GM19025 (cell line): ENCODE data around the gene STMN1.
"Not testable (repeated sequence)": the region's sequence is repeated elsewhere in the genome, so short reads cannot be mapped to it uniquely, and the experiment has no call there.

Source experiments
- ATAC-seq: cut with Tn5 transposase; IDR thresholded peaks from one replicate; pipeline ENCODE4 v1.9.1; 2021; ENCODE audit warnings: mild to moderate bottlenecking, low read depth, moderate library complexity; ENCODE audit not compliant: unreplicated experiment

STMN1 gene

DNA sequence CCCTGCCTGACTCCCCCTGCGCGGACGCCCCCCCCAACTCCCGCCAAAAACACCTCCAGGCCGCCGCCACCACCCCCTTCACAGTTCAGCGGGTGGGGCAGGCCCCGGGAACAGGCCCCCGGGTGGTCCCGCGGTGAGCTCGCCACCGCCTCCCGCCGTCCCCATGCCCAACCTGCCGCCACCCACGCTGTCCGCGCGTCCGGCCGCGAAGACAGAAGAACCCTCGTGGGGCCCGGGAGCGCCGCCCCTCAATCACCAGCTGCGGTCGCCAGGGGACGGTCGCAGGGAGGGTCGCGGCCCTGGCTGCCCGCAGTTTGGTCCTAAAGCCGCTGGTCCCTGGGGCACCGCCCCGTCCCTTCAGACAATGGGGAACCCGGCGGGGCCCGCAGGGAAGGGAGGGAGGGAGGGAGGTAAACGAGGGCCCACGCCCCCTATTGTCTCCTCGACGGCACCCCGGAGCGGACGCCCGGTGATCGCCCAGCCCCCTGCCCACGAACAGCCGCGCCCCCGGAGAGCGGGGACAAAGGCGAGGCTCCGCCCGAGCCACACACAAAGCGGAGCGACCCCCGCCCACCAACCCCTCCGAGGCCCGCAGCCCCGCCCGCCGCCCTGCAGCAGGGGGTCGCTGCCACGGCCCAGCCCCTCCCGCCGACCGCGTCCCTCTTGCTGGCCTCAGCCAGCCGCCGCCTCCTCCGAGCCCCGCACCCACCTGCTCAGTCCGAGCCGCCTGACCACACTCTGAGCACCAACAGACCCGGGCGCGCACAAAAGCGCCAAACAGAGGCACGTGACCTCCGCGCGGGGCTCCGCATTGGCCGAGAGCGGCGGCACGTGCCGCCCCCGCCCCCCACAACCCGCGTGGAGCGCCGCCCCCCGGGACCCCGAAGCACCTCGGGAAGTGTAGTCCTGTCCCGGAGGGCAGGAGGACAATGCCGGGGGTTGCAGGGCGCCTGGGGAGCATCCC is at the start of gene STMN1:
TSS of gene STMN1 (minus strand) at position 740 of the 964 bp plus-strand sequence. CDS start 1,743 bp downstream, outside the sequence.
- peak; percentile 56 for ATAC-seq

DNA sequence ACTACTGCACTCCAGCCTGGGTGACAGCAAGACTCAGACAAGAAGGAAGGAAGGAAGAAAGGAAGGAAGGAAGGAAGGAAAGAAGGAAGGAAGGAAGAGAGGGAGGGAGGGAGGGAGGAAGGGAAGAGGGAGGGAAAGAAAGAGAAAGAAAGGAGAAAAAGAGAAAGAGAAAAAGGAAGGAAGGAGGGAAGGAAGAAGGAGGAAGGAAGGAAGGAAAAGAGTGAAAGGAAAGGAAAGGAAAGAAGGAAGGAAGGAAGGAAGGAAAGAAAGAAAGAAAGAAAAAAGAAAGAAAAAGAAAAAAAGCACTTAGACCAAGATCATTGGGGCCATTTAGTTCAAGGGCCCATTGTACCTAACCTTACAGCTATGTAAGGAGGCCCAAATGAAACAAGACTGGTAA is 49.3 kb upstream of the STMN1 start:
- ATAC-seq = no peak

DNA sequence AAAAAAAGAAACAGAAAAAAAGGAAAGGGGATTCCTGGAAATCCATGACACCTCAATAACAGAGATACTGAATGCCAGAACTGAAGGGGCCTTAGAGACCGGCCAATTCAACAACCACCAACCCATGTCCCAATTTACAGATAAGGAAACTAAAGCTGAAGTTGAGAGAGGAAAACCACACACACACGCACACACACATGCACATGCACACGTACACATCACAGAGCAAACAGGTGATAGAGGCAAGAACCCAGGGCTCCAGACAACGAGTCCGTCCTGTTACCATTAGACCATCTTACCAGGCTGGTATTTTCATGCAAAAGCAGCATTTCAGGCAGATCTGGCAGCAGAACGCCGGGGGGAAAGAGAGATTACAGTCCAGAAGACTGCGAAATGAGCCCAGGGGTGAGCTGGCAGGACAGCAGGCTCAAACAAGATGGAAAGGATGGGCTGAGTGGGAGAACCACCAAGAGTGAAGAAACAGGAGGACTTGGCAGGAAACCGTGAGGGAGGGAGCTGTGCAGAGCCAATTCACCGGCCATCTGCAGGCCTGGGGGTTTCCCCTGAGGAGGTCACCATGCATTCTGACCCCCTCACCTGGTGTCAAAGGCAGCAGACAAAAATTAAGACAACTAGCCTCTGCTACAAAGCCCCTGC is 48.2 kb upstream of the STMN1 start:
- ATAC-seq = no peak

DNA sequence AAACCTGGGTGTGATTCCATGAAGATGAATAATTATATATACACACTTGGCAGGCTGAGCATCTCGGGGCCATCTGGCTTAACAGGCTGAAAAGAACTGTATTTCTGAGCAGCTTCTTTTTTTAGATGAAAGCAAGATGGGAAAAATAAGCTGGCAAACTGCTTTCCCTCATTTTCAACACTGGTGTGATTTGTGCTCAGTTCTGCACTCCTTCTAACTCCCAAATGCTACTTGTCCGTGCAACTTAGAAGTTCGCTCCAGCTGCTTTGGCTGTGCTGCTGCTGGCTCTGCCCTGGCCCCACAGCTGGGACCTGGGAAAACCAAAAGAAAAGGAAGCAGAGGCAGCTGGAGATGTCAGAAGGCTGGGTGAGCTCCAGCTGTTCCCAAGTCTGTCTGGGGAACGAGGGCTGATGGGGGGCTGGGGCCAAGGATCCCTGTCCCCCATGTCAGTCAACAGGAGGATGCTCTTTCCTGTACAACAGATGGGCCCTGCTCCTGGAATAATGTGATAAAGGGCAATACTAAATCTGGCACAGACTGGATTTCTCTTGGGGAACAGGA is 46.7 kb upstream of the STMN1 start:
- ATAC-seq = no peak

DNA sequence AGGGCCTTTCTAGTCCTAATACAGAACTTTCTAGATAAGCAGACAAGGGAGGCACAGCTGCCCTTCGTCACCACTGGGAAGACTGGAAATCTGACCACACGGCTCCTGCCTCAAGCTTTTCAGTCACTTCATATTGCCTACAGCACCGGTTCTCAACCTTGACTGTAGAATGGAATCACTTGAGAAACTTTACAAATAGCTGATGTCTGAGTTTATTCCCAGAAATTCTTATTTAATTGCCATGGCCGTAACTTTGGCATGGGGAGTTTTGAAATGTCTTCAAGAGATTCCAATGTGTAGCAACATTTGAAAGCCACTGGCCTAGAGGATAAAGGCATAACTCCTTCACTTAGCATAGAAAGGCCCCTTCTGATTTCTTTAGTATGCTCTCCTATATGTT is 42.4 kb upstream of the STMN1 start:
- no peak for ATAC-seq

DNA sequence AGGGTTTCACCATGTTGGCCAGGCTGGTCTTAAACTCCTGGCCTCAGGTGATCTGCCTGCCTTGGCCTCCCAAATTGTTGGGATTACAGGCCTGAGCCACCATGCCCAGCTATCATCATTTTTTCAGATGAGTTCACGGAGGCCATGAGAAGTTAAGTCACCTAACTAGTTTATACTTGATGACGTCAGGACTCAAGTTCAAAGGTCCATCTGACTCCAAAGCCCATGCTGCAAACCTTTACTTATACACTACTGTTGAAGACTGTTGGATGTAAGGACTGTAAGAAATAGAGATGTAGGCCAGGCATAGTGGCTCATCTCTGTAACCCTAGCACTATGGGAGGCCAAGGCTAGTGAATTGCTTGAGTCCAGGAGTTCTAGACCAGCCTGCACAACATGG is 40.8 kb upstream of the STMN1 start:
- no peak for ATAC-seq

DNA sequence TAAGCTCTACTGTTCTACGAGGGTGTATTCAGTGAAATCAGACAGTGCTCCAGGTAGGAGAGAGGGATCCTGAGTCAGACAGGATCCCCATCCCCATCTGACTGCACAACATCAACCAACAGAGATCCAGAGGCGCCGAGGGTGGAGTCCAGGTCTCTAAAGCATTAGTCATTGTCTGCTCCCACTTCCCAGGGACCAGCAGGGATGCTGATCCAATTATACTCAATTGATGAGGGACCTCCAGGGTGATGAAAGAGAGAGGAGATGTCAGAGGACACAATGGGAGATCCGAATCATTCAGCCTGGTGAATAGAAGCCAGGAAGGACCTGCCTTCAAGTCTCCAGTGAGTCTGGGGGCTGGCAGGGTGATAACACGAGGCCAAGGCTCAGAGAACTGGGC is 39.5 kb upstream of the STMN1 start:
- ATAC-seq = no peak

DNA sequence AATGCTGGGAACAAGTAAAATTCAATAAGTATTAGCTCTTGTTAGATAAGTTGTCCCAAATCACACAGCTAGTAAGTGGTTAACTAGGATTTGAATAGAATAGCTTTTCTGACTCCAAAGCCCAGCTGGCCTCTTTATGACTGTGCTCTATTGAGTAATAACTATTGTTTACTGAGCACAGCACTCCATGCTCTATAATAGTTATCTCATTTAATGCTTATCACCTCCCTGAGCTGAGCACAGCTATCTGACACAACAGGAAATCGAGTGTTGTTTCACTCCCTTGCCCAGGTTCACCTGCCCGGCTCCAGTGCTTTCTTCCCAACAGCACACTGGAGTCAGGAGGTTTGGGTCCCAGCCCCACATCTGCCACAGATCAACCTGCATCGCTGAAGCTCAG is 38.8 kb upstream of the STMN1 start:
- ATAC-seq = no peak

DNA sequence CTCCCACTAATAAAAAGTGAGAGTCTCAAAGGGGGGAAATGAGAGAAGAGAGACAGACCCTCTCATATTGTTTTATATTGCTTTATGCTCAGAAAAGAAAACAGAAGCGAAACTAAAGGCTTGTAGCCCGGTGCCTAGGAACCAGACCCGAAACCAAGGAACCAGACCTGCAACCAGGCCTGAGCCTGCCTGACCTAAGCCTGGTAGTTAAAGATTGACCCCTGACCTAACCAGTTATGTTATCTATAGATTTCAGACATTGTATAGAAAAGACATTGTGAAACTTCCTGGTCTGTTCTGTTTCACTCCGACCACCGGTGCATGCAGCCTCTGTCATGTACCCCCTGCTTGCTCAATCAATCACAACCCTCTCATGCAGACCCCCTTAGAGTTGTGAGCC is 37.3 kb upstream of the STMN1 start:
- not testable (repeated sequence) for ATAC-seq

DNA sequence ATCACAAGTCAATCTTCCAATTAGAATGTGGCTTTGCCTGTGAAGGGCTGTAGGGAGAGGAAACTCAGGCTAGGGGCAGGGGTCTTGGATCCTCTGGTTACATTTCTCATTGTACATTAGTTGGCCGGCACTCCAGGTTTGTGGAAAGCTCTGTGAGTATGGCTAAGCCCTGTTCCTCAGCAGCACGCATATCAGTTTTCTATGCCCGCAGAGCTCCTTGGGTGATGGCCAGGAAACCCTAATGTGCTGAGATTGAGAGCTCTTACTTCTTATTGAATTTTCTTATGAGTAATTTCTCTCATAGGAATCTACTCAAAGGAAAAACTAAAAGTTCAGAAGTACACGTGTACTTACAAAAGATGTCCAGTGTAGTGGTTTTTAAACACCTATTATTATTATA is 30.7 kb upstream of the STMN1 start:
- ATAC-seq = no peak

DNA sequence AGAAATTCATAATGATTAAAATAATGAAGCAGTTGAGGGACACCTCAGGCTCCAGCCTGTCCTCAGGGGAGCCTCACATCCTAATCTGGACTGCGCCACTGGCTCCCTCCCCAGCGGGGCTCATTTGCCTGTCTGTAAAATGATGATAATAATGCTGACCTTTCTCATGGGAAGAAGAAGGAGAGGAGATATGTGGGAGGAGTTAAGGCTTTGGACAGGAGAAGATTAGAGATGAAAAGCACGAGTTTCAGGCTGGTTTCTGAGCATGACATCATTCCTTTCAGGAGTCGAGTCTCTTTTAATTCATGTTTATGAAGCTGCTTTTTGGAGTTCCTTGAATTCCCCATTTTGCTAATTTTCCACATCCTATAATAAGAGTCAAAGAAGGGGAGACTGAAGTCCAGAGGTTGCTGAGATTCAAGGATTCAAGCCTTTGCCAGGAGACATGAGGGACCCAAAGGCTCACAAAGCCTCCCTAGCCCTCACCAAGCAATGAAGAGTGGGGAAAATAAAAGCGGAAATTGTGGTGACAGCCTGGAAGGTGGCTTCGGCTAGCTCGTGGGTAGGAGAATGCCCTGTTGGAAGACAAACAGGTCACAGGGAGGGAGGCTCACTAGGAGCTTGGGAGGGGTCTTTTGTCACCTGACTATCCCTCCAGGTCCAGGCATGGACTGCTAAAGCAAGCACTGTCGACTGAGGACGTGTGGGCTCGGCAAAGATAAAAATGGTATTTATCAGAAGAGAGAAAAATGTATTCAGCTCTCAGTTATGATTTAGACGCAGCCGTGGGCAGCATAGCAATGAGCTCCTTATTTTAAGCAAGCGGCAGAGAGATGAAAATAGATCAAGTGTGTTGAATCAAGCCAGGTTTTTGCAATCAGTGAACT is 27.5 kb upstream of the STMN1 start:
- ATAC-seq = no peak

DNA sequence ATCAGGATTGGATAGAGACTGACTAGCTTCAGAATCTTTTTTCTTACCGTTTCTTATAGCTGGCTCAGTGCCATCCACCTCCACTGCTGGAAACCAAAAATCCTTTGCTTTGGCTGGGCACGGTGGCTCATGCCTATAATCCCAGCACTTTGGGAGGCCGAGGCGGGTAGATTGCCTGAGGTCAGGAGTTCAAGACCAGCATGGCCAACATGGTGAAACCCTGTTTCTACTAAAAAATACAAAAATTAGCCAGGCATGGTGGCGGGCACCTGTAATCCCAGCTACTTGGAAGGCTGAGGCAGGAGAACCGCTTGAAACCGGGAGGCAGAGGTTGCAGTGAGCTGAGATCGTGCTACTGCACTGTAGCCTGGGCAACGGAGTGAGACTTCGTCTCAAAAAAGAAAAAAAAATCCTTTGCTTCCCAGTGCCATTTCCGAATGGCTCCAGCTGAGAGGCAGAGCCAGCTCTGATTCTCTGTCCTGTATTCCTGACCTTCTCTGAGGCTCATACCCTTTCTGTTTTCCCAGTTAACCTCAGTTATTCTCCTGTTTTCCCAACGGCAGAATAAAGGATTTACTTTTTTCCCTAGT is 26.7 kb upstream of the STMN1 start:
- not testable (repeated sequence) for ATAC-seq

DNA sequence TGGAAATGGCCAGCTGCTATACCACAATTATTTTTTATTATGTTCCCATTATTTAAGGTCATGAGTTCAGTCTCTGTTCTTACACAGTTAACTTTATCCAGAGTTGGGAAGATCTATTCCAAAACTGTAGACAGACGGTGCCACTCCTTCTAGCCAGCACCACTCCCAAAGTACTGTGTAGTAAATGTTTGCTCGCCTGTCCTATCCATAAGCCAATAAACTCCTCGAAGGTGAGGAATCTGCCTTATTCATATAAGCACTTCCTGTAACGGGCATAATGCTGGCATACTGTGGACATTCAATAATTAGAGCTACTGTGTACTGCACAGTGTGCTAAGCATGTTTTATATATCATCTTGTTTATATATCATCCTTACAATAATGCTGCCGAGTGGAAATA is 26.1 kb upstream of the STMN1 start:
- no peak for ATAC-seq

DNA sequence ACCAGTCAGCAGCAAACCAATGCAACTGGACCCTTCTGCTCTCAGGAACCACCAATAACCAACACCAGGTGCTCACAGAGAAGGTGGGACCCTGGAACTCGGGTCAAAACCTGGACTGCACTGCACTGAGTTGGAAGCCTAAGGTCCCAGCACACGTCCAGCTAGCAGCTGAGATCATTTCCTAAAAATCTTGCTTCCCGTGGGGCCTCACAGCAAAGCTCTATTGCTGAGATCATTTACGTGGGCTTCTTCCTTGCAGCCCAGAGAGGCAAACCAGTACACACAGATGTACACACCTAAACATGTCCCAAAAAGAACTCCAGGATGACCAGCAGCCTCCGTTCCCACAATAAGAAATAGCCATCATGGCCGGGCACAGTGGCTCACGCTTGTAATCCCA is 22.8 kb upstream of the STMN1 start:
- ATAC-seq = no peak

DNA sequence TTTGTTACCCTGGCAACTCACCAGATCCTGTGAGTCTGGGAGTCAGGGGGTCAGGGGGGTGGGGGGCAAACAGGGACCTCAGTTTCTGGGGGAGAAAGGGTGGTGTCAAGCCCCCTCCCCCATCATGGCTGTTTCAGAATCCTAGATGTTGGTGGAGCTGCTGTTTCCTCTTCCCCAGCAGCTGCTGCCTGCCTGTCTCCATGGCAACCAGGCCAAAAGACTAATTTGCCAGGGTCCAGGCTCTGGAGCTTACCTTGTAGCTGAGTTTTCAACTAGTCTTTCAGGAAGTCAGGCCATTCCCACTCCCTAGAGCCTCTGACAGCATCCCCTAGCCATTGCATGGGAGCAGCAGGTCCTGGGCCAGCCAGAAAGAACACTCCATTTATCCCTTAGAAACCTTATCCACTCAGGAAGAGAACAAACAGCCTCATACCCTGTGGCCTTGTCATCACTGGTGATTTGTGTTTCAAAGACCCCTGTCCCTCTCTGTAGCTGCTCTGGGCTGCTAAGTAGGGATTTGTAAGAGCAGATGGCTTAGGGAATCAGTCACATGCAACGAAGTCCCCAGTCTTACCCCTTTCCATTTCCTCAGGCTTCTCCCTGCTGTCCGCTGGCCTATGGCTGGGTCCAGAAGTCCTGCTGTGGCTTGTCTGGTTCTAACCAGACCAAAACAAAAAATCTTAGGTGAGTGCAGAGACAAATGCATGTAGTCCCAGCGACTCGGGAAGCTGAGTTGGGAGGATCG is 21.5 kb upstream of the STMN1 start:
- no peak for ATAC-seq

DNA sequence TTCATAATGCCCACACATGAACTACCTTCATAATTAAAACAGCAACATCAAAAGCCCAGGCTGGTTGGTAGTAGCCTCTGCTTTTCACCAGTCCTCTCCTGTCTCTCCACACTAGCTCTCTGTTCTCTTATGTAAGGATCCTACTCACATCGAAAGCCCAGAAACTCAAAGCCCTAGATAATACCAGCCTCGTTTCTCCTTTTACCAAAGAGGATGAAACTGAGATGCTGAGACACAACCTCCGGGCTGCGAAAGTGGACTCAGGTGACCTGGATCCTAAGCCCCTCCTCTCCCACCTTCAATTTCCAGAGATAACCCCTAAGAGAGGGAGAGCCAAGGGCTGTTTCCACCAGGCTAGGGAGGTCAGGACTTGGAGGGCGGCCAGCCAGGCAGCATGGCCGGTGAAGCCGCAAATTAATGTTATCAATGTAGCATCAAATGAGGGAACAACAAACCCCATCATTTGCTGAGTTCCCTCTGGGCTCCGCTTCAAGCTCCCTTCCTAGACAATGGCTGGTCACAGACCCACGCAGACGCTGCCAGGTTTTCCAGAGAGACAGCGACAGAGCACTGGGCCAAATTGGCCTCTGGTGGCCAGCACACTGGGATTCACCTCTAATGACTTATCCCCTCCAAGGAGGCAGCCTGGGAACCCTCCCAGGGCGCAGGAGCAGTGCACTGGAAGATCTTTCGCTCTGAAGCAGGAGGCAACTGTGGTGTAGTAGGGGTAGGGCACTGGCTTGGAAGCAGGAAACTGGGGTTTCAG is 20.7 kb upstream of the STMN1 start:
- ATAC-seq = no peak

DNA sequence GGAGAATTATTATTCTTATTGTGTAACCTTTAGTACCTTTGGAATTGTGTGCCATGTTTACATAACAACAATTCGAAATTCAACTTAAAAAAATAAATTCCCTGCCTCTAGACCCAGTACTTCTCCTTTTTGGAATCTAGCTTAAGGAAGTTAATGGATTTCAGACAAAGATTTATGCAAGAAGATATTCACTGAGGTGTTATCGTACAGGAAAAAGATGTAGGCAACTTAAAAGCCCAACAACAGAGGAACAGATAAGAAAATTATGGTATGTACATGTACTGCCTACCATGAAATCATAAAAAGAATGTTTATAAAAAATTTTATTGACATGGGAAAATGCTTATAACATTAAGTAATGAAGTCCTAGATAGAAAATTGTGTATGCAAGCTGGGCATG is 18.2 kb upstream of the STMN1 start:
- no peak for ATAC-seq

DNA sequence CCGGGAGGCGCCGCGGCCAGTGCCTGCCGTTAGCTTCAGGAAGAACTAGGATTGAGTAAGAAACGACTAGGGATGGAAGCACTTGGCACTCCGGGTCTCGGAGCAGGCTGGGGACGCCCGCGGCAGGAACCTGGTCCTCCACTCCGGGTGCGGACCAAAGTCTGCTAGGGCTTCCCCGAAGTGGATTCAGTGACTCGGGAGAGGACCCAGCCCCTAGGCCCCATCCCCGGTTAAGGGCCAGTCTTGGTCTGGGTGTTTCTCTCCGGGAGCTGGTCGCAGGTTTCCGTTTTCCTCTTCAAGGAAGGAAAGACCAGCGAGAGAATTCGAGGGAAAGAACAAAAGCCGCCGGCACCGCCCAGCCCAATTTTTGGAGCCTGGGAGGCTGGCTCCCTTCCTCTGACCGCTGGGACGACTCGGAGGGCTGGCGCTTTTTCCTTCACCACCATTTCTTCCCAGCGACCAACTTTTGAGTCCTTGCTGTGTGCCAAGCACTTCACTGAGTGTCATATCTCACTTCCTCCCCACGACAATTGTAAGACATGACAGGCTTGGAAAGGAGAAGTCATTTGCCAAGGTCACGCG is 16.8 kb upstream of the STMN1 start:
- no peak for ATAC-seq
